Glutamatergic neuron (in vitro differentiated cells): Measurements from ENCODE around the gene CEP350. TPM values are rescaled to one million over a fixed set of nuclear protein-coding genes. Genes with fewer than 3 reads are reported as not detected.

ENCODE experiments used
- DNase-seq: peaks from one replicate; pipeline ENCODE4 v3.0.0; 2022
- H3K27ac Mint-ChIP-seq: one replicate; pipeline ENCODE4 v1.8.0; 2020; ENCODE audit warnings: mild to moderate bottlenecking, mixed read lengths, inconsistent platforms; ENCODE audit not compliant: unreplicated experiment
- H3K27me3 Mint-ChIP-seq: one replicate; pipeline ENCODE4 v1.8.0; 2020; ENCODE audit warnings: mild to moderate bottlenecking, moderate library complexity, mixed read lengths, inconsistent platforms; ENCODE audit not compliant: unreplicated experiment
- H3K36me3 Mint-ChIP-seq: one replicate; pipeline ENCODE4 v1.8.0; 2020; ENCODE audit warnings: mild to moderate bottlenecking, mixed read lengths, inconsistent platforms; ENCODE audit not compliant: unreplicated experiment
- H3K4me1 Mint-ChIP-seq: one replicate; pipeline ENCODE4 v1.8.0; 2020; ENCODE audit warnings: mild to moderate bottlenecking, low read depth, mixed read lengths, inconsistent platforms; ENCODE audit not compliant: unreplicated experiment
- H3K4me3 Mint-ChIP-seq: one replicate; pipeline ENCODE4 v1.8.0; 2020; ENCODE audit warnings: mild to moderate bottlenecking, mixed read lengths, inconsistent platforms; ENCODE audit not compliant: unreplicated experiment
- H3K9me3 Mint-ChIP-seq: one replicate; pipeline ENCODE4 v1.8.0; 2020; ENCODE audit warnings: mild to moderate bottlenecking, moderate library complexity, mixed read lengths, inconsistent platforms; ENCODE audit not compliant: unreplicated experiment
- total RNA-seq: library from RNA; stranded (reverse); fragmentation: NEBNext Ultra II Directional; extraction: Animal tissue kit (Norgen Biotek cat#: 25700); gene quantifications from one replicate; pipeline ENCODE4 v1.2.1, GENCODE V29; 2021; ENCODE audit not compliant: unreplicated experiment
- TF ChIP-seq, protein P1 (sequence below): fragments of 200-600 bp; sonication (generic); IDR thresholded peaks from one replicate; pipeline ENCODE4 v1.5.0; 2021; ENCODE audit not compliant: partially characterized antibody, unreplicated experiment

Gene CEP350
- total RNA-seq, 1 donor from 2014 or later: 36.6 TPM

DNA sequence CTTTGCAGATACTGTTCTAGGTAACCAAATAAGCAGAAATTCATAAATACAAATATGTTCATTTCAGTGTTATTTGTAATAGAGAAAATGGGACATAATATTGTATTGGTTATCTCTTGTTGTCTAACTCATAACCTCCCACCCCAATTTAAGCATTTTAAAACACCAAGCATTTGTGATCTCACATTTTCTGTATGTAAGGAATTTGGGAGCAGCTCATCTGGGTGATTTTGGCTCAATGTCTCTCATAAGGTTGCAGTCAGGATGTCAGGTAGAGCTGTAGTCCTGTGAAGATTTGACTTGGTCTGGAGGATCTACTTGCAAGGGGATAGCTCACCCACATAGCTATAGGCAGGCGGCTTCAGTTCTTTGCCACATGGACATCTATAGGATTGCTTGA lies 29.5 kb downstream of the CEP350 start:
- Mint-ChIP-seq H3K27ac (peak overlapping the region; percentile 2), H3K4me1 (no peaks in the 10 kb centered on the region), H3K9me3 (peaks cover 2% of the 10 kb centered on the region), H3K4me3 (no peak overlapping the region), H3K27me3 (no peaks in the 10 kb centered on the region), H3K36me3 (no peaks in the 10 kb centered on the region)
- TF ChIP-seq, protein P1, sequence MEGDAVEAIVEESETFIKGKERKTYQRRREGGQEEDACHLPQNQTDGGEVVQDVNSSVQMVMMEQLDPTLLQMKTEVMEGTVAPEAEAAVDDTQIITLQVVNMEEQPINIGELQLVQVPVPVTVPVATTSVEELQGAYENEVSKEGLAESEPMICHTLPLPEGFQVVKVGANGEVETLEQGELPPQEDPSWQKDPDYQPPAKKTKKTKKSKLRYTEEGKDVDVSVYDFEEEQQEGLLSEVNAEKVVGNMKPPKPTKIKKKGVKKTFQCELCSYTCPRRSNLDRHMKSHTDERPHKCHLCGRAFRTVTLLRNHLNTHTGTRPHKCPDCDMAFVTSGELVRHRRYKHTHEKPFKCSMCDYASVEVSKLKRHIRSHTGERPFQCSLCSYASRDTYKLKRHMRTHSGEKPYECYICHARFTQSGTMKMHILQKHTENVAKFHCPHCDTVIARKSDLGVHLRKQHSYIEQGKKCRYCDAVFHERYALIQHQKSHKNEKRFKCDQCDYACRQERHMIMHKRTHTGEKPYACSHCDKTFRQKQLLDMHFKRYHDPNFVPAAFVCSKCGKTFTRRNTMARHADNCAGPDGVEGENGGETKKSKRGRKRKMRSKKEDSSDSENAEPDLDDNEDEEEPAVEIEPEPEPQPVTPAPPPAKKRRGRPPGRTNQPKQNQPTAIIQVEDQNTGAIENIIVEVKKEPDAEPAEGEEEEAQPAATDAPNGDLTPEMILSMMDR: no peak
- DNase-seq: no peak

DNA sequence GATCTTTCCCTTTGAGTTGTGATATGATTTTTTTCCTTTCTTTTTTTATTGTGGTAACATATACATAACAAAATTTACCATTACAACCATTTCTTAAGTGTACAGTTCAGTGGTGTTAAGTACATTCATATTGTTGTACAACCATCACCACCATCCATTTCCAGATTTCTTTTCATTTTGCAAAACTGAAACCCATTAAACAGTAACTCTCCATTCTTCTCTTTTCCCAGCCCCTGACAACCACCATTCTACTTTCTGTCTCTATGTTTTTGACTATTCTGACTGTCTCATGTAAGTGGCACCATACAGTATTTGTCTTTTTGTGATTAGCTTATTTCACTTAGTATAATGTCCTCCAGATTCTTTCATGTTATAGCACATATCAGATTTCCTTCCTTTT lies 30.3 kb downstream of the CEP350 start:
- no peaks in the 10 kb centered on the region for H3K27me3 Mint-ChIP-seq
- no peaks in the 10 kb centered on the region for H3K36me3 Mint-ChIP-seq
- H3K27ac Mint-ChIP-seq: no peak overlapping the region

DNA sequence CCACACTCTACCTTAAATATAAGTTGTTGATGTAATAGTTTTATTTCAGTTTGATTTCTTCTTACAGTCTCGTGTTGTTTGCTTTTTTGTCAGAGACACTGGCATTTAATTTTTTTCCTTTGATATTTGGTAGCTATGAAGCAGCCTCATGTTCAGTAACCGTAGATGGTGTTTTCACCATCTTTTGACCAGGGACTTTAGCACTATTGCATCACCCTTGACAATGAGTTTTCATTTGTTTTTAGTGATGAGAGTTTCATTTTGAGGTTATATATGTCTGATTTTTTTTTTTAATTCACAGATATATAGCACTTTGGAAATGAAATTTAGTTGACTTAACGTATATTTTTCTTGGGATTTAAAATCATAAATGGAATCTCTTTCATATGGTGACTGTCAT lies 36.2 kb downstream of the CEP350 start:
- Mint-ChIP-seq H3K27me3 (peaks cover 2% of the 10 kb centered on the region), H3K27ac (no peak overlapping the region), H3K36me3 (no peaks in the 10 kb centered on the region), H3K4me1 (no peaks in the 10 kb centered on the region), H3K9me3 (no peaks in the 10 kb centered on the region), H3K4me3 (no peak overlapping the region)
- TF ChIP-seq, protein P1: no peak
- DNase-seq: no peak

More for the DNA sequence above, 30.3 kb downstream of the CEP350 start:
- TF ChIP-seq, protein P1: no peak
- Mint-ChIP-seq H3K4me3 (no peak overlapping the region), H3K4me1 (no peaks in the 10 kb centered on the region), H3K9me3 (no peaks in the 10 kb centered on the region)
- no peak for DNase-seq

DNA sequence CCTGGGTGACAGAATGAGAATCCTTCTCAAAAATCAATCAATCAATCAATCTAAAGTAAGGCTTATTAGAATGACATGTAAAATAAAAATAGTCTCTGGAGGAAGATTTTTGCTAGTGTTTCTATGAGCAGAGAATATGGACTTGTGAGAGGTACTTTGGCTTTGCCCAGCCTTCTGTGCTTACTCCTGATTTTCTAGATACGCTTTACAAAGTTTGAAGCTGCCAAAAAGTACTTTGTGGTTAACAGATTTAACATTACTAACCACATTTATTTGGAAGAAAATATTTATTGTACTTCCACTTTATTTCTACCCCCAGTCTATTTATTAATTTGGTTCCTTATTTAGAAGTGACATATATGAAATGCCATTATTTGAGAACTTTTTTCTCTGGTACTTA lies 41.0 kb downstream of the CEP350 start:
- Mint-ChIP-seq H3K4me1 (no peaks in the 10 kb centered on the region), H3K9me3 (peaks cover 1% of the 10 kb centered on the region), H3K4me3 (no peak overlapping the region), H3K27ac (no peak overlapping the region), H3K36me3 (no peaks in the 10 kb centered on the region), H3K27me3 (peaks cover 2% of the 10 kb centered on the region)
- TF ChIP-seq, protein P1: no peak
- DNase-seq: no peak

DNA sequence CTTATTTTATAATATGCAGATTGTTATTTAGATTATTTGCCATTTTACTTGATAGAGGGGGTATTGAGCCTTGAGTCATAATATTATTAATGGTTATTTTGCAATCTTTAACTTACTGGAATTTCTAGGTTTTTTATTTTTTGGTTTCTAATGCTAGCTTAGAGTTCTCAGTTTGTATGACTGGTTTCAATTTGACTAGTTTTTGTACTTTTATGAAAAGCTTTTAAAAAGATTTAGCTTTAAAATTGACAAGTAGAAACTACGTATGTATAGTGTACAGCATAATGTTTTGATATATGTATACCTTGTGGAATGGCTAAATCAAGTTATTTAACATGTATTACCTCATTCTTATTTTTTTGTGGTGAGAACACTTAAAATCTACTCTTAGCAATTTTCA lies 41.5 kb downstream of the CEP350 start:
- Mint-ChIP-seq H3K36me3 (no peaks in the 10 kb centered on the region), H3K27ac (no peak overlapping the region), H3K4me3 (no peak overlapping the region), H3K27me3 (peaks cover 2% of the 10 kb centered on the region), H3K9me3 (peaks cover 1% of the 10 kb centered on the region), H3K4me1 (no peaks in the 10 kb centered on the region)
- TF ChIP-seq, protein P1: no peak
- no peak for DNase-seq
